OCI-LY7 (cell line): Measurements from ENCODE around the gene TRIM7. TPM values are rescaled to one million over a fixed set of nuclear protein-coding genes. Genes with fewer than 3 reads are reported as not detected.
A peak's percentile ranks its signal among the peaks of the same experiment; 100 is the strongest.

Experiments used
- BruUV-seq: library from RNA; stranded (reverse); fragments of 400-500 nt; replicated peaks from 2 replicates; lab custom pipeline; 2021; lab: Mats Ljungman, UMichigan
- CTCF ChIA-PET: fragments of 300-600 bp; sonication (Branson Sonifier 250); formaldehyde crosslinking; loops from one replicate; lab custom pipeline; 2022; ENCODE audit warnings: antibody characterized with exemption; ENCODE audit not compliant: unreplicated experiment; lab: Charles Lee
- POLR2A ChIA-PET: fragments of 300-600 bp; sonication (Branson Sonifier 250); formaldehyde crosslinking; loops from one replicate; lab custom pipeline; 2022; ENCODE audit warnings: antibody characterized with exemption; lab: Charles Lee
- DNase-seq: peaks from one replicate; pipeline ENCODE4 v3.0.0-alpha.2; 2015; ENCODE audit warnings: low spot score
- H2AFZ ChIP-seq: fragments of 200-600 bp; sonication (generic), shearing (Covaris generic); 2 replicates; pipeline ENCODE4 v1.6.1; 2014; ENCODE audit warnings: mild to moderate bottlenecking, antibody characterized with exemption, low read length, moderate library complexity
- H3K27ac ChIP-seq: fragments of 200-600 bp; sonication (generic); 2 replicates; pipeline ENCODE4 v1.5.1; 2014; ENCODE audit warnings: mixed run types, low read depth, mild to moderate bottlenecking, moderate library complexity, low read length, inconsistent platforms; ENCODE audit not compliant: poor library complexity, severe bottlenecking
- H3K36me3 ChIP-seq: fragments of 200-600 bp; sonication (generic); 2 replicates; pipeline ENCODE4 v1.6.1; 2014; ENCODE audit warnings: mild to moderate bottlenecking, antibody characterized with exemption, low read length, moderate library complexity, mixed read lengths; ENCODE audit not compliant: insufficient read depth
- H3K4me1 ChIP-seq: fragments of 200-600 bp; sonication (generic); 2 replicates; pipeline ENCODE4 v1.5.1; 2014; ENCODE audit warnings: mild to moderate bottlenecking, low read length; ENCODE audit not compliant: insufficient read depth, poor library complexity, severe bottlenecking
- H3K4me2 ChIP-seq: fragments of 200-600 bp; sonication (generic); 2 replicates; pipeline ENCODE4 v1.6.1; 2014; ENCODE audit warnings: mild to moderate bottlenecking, low read length
- H3K4me3 ChIP-seq: fragments of 200-600 bp; sonication (generic); 2 replicates; pipeline ENCODE4 v1.5.1; 2014; ENCODE audit warnings: mild to moderate bottlenecking, low read depth, low read length; ENCODE audit not compliant: poor library complexity, severe bottlenecking
- H3K79me2 ChIP-seq: fragments of 200-600 bp; sonication (generic); 2 replicates; pipeline ENCODE4 v1.6.1; 2016; ENCODE audit warnings: low read depth, mild to moderate bottlenecking, low read length, moderate library complexity, mixed read lengths; ENCODE audit not compliant: insufficient read depth
- H3K9me2 ChIP-seq: fragments of 200-600 bp; sonication (generic); 2 replicates; pipeline ENCODE4 v1.6.1; 2016; ENCODE audit warnings: mild to moderate bottlenecking, low read length, mixed read lengths; ENCODE audit not compliant: insufficient read depth
- H3K9me3 ChIP-seq: fragments of 200-600 bp; sonication (generic); 2 replicates; pipeline ENCODE4 v1.6.1; 2014; ENCODE audit warnings: mild to moderate bottlenecking, mixed run types, low read length, mixed read lengths
- H4K20me1 ChIP-seq: fragments of 200-600 bp; sonication (generic); 2 replicates; pipeline ENCODE4 v1.6.1; 2014; ENCODE audit warnings: mild to moderate bottlenecking, antibody characterized with exemption, low read length, moderate library complexity, mixed read lengths; ENCODE audit not compliant: insufficient read depth
- EZH2phosphoT487 ChIP-seq: fragments of 200-600 bp; sonication (generic); IDR thresholded peaks from 2 replicates; pipeline ENCODE4 v1.6.1; 2018; ENCODE audit warnings: low read depth, borderline replicate concordance, mild to moderate bottlenecking, mixed run types, antibody characterized with exemption, low read length, moderate library complexity, mixed read lengths
- intact Hi-C: fragments of 100-400 bp; cut with micrococcal nuclease; formaldehyde crosslinking; loops from one replicate; pipeline ENCODE4 v1.10.0; 2022; ENCODE audit not compliant: unreplicated experiment
- total RNA-seq, 2 experiments: library from RNA; depleted of rRNA in 1 of 2; stranded (reverse); fragments of >200 nt in 1 of 2; shearing (Covaris generic) in 1 of 2; gene quantifications; 2 replicates each; pipeline ENCODE4 v1.2.3, GENCODE V29; 2014 to 2022
- TF ChIP-seq, protein P1 (sequence below): fragments of 200-600 bp; sonication (generic); conservative IDR thresholded peaks from 2 replicates; pipeline ENCODE4 v1.5.1; 2014; ENCODE audit warnings: mild to moderate bottlenecking, antibody characterized with exemption, low read length, moderate library complexity, mixed read lengths

Gene TRIM7
- total RNA-seq, 2 experiments from 2014 or later = 0.22 to 1.8 TPM

DNA sequence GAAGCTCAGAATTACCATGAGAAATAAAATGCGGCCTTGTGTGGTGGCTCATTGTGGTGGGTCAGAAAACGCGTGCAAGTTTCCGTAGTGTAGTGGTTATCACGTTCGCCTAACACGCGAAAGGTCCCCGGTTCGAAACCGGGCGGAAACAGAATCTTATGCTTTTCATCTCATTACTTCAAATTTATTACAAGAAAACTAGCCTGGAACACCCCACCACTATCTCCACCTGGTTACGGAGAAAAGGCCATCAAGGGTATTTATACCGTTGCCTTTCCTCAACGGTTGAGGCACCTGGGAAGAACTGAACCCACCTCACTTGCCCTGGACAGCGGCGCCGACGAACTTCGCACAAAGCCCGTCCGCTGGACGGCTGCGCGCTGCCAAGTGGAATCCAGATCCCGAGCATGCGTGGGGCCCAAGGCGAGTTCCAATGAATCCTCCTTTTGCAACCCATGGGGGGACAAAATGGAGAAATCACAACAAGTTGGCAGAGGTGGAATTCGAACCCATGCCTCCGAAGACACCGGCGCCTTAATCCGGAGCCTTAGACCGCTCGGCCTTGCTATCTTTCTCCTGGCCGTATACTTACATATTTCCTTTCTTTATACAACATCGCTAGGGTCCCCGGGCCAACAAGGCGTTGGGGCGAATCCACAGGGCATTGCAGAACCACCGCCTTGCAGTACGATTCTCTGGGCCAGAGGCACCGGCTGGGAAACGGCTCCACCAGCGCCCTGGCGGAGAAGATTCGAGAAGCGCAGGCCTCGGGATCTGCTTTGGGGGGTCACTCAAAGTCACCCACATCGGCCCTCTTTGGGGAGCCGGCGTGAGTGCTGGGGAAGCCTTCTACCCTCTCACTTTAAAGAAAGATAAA lies 40.7 kb downstream of the TRIM7 start:
- H3K4me3 ChIP-seq = peak overlapping the region; percentile 43
- no peaks in the 10 kb centered on the region for H3K79me2 ChIP-seq
- H3K36me3 ChIP-seq = no peaks in the 10 kb centered on the region
- intact Hi-C loops = no loop called here
- H3K9me2 ChIP-seq = no peaks in the 10 kb centered on the region
- H3K9me3 ChIP-seq = no peaks in the 10 kb centered on the region
- peak overlapping the region; percentile 45 for H3K27ac ChIP-seq
- no peak for TF ChIP-seq EZH2phosphoT487
- TF ChIP-seq, protein P1, sequence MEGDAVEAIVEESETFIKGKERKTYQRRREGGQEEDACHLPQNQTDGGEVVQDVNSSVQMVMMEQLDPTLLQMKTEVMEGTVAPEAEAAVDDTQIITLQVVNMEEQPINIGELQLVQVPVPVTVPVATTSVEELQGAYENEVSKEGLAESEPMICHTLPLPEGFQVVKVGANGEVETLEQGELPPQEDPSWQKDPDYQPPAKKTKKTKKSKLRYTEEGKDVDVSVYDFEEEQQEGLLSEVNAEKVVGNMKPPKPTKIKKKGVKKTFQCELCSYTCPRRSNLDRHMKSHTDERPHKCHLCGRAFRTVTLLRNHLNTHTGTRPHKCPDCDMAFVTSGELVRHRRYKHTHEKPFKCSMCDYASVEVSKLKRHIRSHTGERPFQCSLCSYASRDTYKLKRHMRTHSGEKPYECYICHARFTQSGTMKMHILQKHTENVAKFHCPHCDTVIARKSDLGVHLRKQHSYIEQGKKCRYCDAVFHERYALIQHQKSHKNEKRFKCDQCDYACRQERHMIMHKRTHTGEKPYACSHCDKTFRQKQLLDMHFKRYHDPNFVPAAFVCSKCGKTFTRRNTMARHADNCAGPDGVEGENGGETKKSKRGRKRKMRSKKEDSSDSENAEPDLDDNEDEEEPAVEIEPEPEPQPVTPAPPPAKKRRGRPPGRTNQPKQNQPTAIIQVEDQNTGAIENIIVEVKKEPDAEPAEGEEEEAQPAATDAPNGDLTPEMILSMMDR = no peak
- ChIA-PET POLR2A (interaction anchor here (0.6 to 1.9 kb wide), 4 partner anchors 8 to 301 kb away, joined by 3 to 11 read pairs (median 4); no protein-coding TSS in a partner anchor), CTCF (interaction anchor here (1.1 kb wide), 1 partner anchor 26 kb away, joined by 3 read pairs; no protein-coding TSS in a partner anchor)
- no TSS peak for BruUV-seq
- H4K20me1 ChIP-seq = no peaks in the 10 kb centered on the region
- H3K4me1 ChIP-seq = peaks cover 75% of the 10 kb centered on the region
- H3K4me2 ChIP-seq = peak overlapping the region; percentile 59
- H2AFZ ChIP-seq = peak overlapping the region; percentile 83; the same call in 1 of the 2 replicates
- DNase-seq = no peak

DNA sequence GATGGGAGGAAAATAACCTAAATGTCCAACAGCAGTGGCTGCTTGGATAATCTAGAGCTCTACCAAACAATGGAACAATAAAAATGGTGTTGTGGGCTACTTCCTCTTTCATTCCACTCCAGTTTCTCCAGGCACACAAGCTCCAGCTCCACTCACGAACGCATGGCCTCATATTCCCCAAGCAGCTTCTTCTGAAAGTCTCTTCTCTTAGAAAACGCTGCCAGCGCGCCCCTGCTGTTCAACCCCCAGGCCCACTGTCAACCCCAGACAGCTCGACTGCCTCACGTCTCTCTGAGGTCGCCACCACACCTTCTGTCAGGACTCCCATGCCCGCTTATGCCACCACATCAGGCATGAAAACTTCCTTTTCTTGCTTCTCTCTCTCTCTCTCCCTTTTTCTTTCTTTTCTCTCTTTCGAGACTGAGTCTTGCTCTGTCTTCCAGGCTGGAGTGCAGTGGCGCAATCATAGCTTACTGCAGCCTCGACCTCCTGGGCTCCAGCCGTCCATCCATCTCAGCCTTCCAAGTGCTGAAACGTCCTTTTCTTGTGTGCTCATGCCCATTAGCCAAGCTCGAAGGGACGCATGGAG lies 41.4 kb downstream of the TRIM7 start:
- Histone ChIP-seq H3K27ac (peak overlapping the region; percentile 45), H3K4me1 (peaks cover 68% of the 10 kb centered on the region), H3K9me3 (no peaks in the 10 kb centered on the region), H2AFZ (peak overlapping the region; percentile 83), H4K20me1 (no peaks in the 10 kb centered on the region), H3K4me2 (peak overlapping the region; percentile 59), H3K4me3 (peak overlapping the region; percentile 43), H3K79me2 (no peaks in the 10 kb centered on the region), H3K9me2 (no peaks in the 10 kb centered on the region), H3K36me3 (no peaks in the 10 kb centered on the region)
- POLR2A ChIA-PET = interaction anchor here (0.6 to 1.9 kb wide), 6 partner anchors 9 to 301 kb away, joined by 3 to 11 read pairs (median 4); no protein-coding TSS in a partner anchor
- no TSS peak for BruUV-seq
- CTCF ChIA-PET = interaction anchor here (1.1 kb wide), 1 partner anchor 26 kb away, joined by 3 read pairs; no protein-coding TSS in a partner anchor
- intact Hi-C loops = no loop called here
- DNase-seq = peak; percentile 61
- no peak for TF ChIP-seq EZH2phosphoT487
- TF ChIP-seq, protein P1 = peak; percentile 28; the same call in 1 of the 2 replicates
